HFFc6 (cell line): Measurements from ENCODE around the gene HEPN1. TPM values are rescaled to one million over a fixed set of nuclear protein-coding genes. Genes with fewer than 3 reads are reported as not detected.

Experiments
- DNase-seq: peaks from one replicate; pipeline ENCODE4 v3.0.0-alpha.2; 2018
- H3K27ac Mint-ChIP-seq: 2 replicates; pipeline ENCODE4 v1.8.0; 2020; ENCODE audit warnings: mild to moderate bottlenecking, mixed read lengths
- H3K27me3 Mint-ChIP-seq: 2 replicates; pipeline ENCODE4 v1.8.0; 2021; ENCODE audit warnings: mild to moderate bottlenecking, moderate library complexity, mixed read lengths; ENCODE audit not compliant: insufficient read depth
- H3K36me3 Mint-ChIP-seq: 2 replicates; pipeline ENCODE4 v1.8.0; 2021; ENCODE audit warnings: low read depth, mixed read lengths
- H3K4me1 Mint-ChIP-seq: 2 replicates; pipeline ENCODE4 v1.8.0; 2020; ENCODE audit warnings: low read depth, mixed read lengths
- H3K4me3 Mint-ChIP-seq: 2 replicates; pipeline ENCODE4 v1.8.0; 2020; ENCODE audit warnings: mild to moderate bottlenecking, moderate library complexity, mixed read lengths
- H3K9me3 Mint-ChIP-seq: 2 replicates; pipeline ENCODE4 v1.8.0; 2020; ENCODE audit warnings: mild to moderate bottlenecking, mixed read lengths
- CTCF ChIP-seq: fragments of 200-600 bp; sonication (generic); IDR thresholded peaks from 2 replicates; pipeline ENCODE4 v1.5.0; 2021; ENCODE audit warnings: antibody characterized with exemption, mild to moderate bottlenecking
- total RNA-seq, 6 experiments: library from RNA; stranded (reverse); fragmentation: NEBNext Ultra II Directional; extraction: Animal tissue kit (Norgen Biotek cat#: 25700); gene quantifications; 2 replicates in 1 of 6; 3 replicates in 5 of 6; pipeline ENCODE4 v1.2.3, GENCODE V29; 2021

Gene HEPN1
- total RNA-seq, 6 experiments from 2014 or later = not detected

GRCh38 chr11:124945826-124946225, 26.8 kb downstream of the HEPN1 start:
- peaks cover 8% of the 10 kb centered on the region for H3K36me3 Mint-ChIP-seq
- no peak overlapping the region for H3K4me3 Mint-ChIP-seq
- H3K4me1 Mint-ChIP-seq = peaks cover 14% of the 10 kb centered on the region
- H3K27ac Mint-ChIP-seq = no peak overlapping the region
- no peak for DNase-seq
- H3K27me3 Mint-ChIP-seq = no peaks in the 10 kb centered on the region; the same call in 1 of the 2 replicates
- peaks cover 6% of the 10 kb centered on the region; the same call in 1 of the 2 replicates for H3K9me3 Mint-ChIP-seq
- no peak for TF ChIP-seq CTCF

- peaks cover 14% of the 10 kb centered on the region for H3K4me1 Mint-ChIP-seq
- peaks cover 8% of the 10 kb centered on the region for H3K36me3 Mint-ChIP-seq
- peak overlapping the region; percentile 76 for H3K27ac Mint-ChIP-seq
- H3K27me3 Mint-ChIP-seq = no peaks in the 10 kb centered on the region; the same call in 1 of the 2 replicates
- peak; percentile 33 for DNase-seq
- H3K4me3 Mint-ChIP-seq = no peak overlapping the region
- no peak for TF ChIP-seq CTCF
- peaks cover 6% of the 10 kb centered on the region; the same call in 1 of the 2 replicates for H3K9me3 Mint-ChIP-seq
Measured at GRCh38 chr11:124946735-124947141, 27.7 kb downstream of the HEPN1 start.

- Mint-ChIP-seq H3K36me3 (peaks cover 8% of the 10 kb centered on the region), H3K4me1 (peaks cover 14% of the 10 kb centered on the region)
Measured at GRCh38 chr11:124950601-124951330, 31.7 kb downstream of the HEPN1 start.

GRCh38 chr11:124951341-124951740, 32.3 kb downstream of the HEPN1 start:
- DNase-seq = no peak
- Mint-ChIP-seq H3K4me3 (no peak overlapping the region), H3K9me3 (peaks cover 6% of the 10 kb centered on the region; the same call in 1 of the 2 replicates), H3K4me1 (peaks cover 10% of the 10 kb centered on the region), H3K36me3 (peaks cover 8% of the 10 kb centered on the region), H3K27ac (no peak overlapping the region), H3K27me3 (no peaks in the 10 kb centered on the region; the same call in 1 of the 2 replicates)
- no peak for TF ChIP-seq CTCF

More at GRCh38 chr11:124950601-124951330, 31.7 kb downstream of the HEPN1 start:
- Mint-ChIP-seq H3K4me3 (no peak overlapping the region), H3K9me3 (peaks cover 6% of the 10 kb centered on the region; the same call in 1 of the 2 replicates), H3K27ac (no peak overlapping the region), H3K27me3 (no peaks in the 10 kb centered on the region; the same call in 1 of the 2 replicates)
- no peak for DNase-seq
- no peak for TF ChIP-seq CTCF

- Mint-ChIP-seq H3K27ac (no peak within 1 kb of the TSS), H3K4me1 (no peaks in the 10 kb centered on the region), H3K27me3 (no peaks in the 10 kb centered on the region; the same call in 1 of the 2 replicates), H3K36me3 (no peaks in the 10 kb centered on the region), H3K4me3 (no peak within 1 kb of the TSS), H3K9me3 (no peaks in the 10 kb centered on the region)
- DNase-seq = peak; percentile 95
- TF ChIP-seq CTCF = no peak
Measured at GRCh38 chr11:124953753-124954589, 34.9 kb downstream of the HEPN1 start, which contains the start of gene CCDC15. TSS of gene CCDC15 (plus strand) at chr11:124954202. CDS start at chr11:124954733, 531 bp downstream.
